Neural cell (in vitro differentiated cells): ENCODE results near the gene TMEM179B. TPM values are rescaled to one million over a fixed set of nuclear protein-coding genes. Genes with fewer than 3 reads are reported as not detected.

Experiments used
- H2AFZ ChIP-seq: fragments of 200-600, 300-800 bp; sonication (generic), shearing (Covaris generic); 2 replicates; pipeline ENCODE4 v1.6.0; 2014; ENCODE audit warnings: low read depth, mild to moderate bottlenecking, antibody characterized with exemption, low read length, moderate library complexity
- H3F3A ChIP-seq: fragments of 200-600 bp; shearing (Covaris generic); 2 replicates; pipeline ENCODE4 v1.6.1; 2016; ENCODE audit warnings: mild to moderate bottlenecking, moderate library complexity, mixed read lengths, antibody characterized with exemption, low read length; ENCODE audit not compliant: insufficient read depth, poor library complexity, severe bottlenecking
- H3K27ac ChIP-seq: fragments of 200-600, 300-800 bp; sonication (generic), shearing (Covaris generic); 2 replicates; pipeline ENCODE4 v1.5.1; 2014; ENCODE audit warnings: mild to moderate bottlenecking, low read length, moderate library complexity
- H3K27me3 ChIP-seq: fragments of 300-800, 200-600 bp; sonication (generic), shearing (Covaris generic); 2 replicates; pipeline ENCODE4 v1.6.0; 2014; ENCODE audit warnings: mild to moderate bottlenecking, low read depth, low read length, moderate library complexity; ENCODE audit not compliant: insufficient read depth
- H3K36me3 ChIP-seq: fragments of 300-800, 200-600 bp; sonication (generic), shearing (Covaris generic); 2 replicates; pipeline ENCODE4 v1.5.1; 2014; ENCODE audit warnings: mild to moderate bottlenecking, antibody characterized with exemption, low read length, moderate library complexity; ENCODE audit not compliant: insufficient read depth
- H3K4me2 ChIP-seq: fragments of 300-800, 200-600 bp; sonication (generic), shearing (Covaris generic); 2 replicates; pipeline ENCODE4 v1.6.0; 2014; ENCODE audit warnings: mild to moderate bottlenecking, low read length
- H3K4me3 ChIP-seq: fragments of 300-800, 200-600 bp; sonication (generic), shearing (Covaris generic); 2 replicates; pipeline ENCODE4 v1.5.1; 2014; ENCODE audit warnings: mild to moderate bottlenecking, low read length, moderate library complexity
- H3K79me2 ChIP-seq: fragments of 200-600 bp; shearing (Covaris generic); replicated peaks from 2 replicates; pipeline ENCODE4 v1.6.0; 2014; ENCODE audit warnings: mild to moderate bottlenecking, low read length, moderate library complexity; ENCODE audit not compliant: insufficient read depth
- H3K9ac ChIP-seq: fragments of 300-800, 200-600 bp; sonication (generic), shearing (Covaris generic); 2 replicates; pipeline ENCODE4 v1.6.1; 2016; ENCODE audit warnings: mild to moderate bottlenecking, low read length, mixed read lengths
- H3K9me2 ChIP-seq: fragments of 200-600 bp; shearing (Covaris generic); 2 replicates; pipeline ENCODE4 v1.6.1; 2016; ENCODE audit warnings: mild to moderate bottlenecking, low read length, mixed read lengths; ENCODE audit not compliant: insufficient read depth
- H3K9me3 ChIP-seq: fragments of 200-600, 300-800 bp; sonication (generic), shearing (Covaris generic); 2 replicates; pipeline ENCODE4 v1.6.1; 2016; ENCODE audit warnings: mild to moderate bottlenecking, mixed run types, low read length, moderate library complexity, mixed read lengths
- H4K20me1 ChIP-seq: fragments of 200-600 bp; shearing (Covaris generic); 2 replicates; pipeline ENCODE4 v1.6.1; 2016; ENCODE audit warnings: mild to moderate bottlenecking, mixed run types; ENCODE audit not compliant: insufficient read depth
- EP300 ChIP-seq: fragments of 450-650 bp; conservative IDR thresholded peaks from 2 replicates; pipeline ENCODE4 v1.6.1; 2014; ENCODE audit warnings: antibody characterized with exemption, mild to moderate bottlenecking, moderate library complexity; ENCODE audit not compliant: poor library complexity, severe bottlenecking
- EZH2 ChIP-seq: fragments of 200-600, 300-800 bp; shearing (Covaris generic), sonication (generic); IDR thresholded peaks from 2 replicates; pipeline ENCODE4 v1.6.1; 2014; ENCODE audit warnings: antibody characterized with exemption, low read length, borderline replicate concordance, mild to moderate bottlenecking; ENCODE audit not compliant: insufficient read depth, poor library complexity, severe bottlenecking
- MXI1 ChIP-seq: fragments of 450-650 bp; conservative IDR thresholded peaks from 2 replicates; pipeline ENCODE4 v1.6.1; 2014; ENCODE audit warnings: antibody characterized with exemption, mild to moderate bottlenecking; ENCODE audit not compliant: poor library complexity, severe bottlenecking
- POLR2AphosphoS5 ChIP-seq: IDR thresholded peaks from 2 replicates; pipeline ENCODE4 v1.6.1; 2012
- RAD21 ChIP-seq: fragments of 450-650 bp; conservative IDR thresholded peaks from 2 replicates; pipeline ENCODE4 v1.6.1; 2014; ENCODE audit warnings: antibody characterized with exemption, mild to moderate bottlenecking, moderate library complexity
- SMC3 ChIP-seq: fragments of 450-650 bp; conservative IDR thresholded peaks from 2 replicates; pipeline ENCODE4 v1.6.1; 2014; ENCODE audit warnings: antibody characterized with exemption, mild to moderate bottlenecking, moderate library complexity; ENCODE audit not compliant: poor library complexity
- TAF1 ChIP-seq: IDR thresholded peaks from 2 replicates; pipeline ENCODE4 v1.6.1; 2012; ENCODE audit warnings: low read depth
- polyA plus RNA-seq: library from polyadenylated mRNA; depleted of rRNA; stranded (reverse); fragments of >200 nt; gene quantifications from 2 replicates; pipeline ENCODE4 v1.2.3, GENCODE V29; 2014
- TF ChIP-seq, protein P1 (sequence below): fragments of 450-650 bp; IDR thresholded peaks from 2 replicates; pipeline ENCODE4 v1.5.1; 2014; ENCODE audit warnings: antibody characterized with exemption, mild to moderate bottlenecking, moderate library complexity; ENCODE audit not compliant: poor library complexity, severe bottlenecking
- TF ChIP-seq, protein P2 (sequence below): IDR thresholded peaks from 2 replicates; pipeline ENCODE4 v1.6.1; 2012; ENCODE audit warnings: borderline replicate concordance

TMEM179B gene
- polyA plus RNA-seq, 1 donor from 2014 or later = 24.5 TPM

DNA sequence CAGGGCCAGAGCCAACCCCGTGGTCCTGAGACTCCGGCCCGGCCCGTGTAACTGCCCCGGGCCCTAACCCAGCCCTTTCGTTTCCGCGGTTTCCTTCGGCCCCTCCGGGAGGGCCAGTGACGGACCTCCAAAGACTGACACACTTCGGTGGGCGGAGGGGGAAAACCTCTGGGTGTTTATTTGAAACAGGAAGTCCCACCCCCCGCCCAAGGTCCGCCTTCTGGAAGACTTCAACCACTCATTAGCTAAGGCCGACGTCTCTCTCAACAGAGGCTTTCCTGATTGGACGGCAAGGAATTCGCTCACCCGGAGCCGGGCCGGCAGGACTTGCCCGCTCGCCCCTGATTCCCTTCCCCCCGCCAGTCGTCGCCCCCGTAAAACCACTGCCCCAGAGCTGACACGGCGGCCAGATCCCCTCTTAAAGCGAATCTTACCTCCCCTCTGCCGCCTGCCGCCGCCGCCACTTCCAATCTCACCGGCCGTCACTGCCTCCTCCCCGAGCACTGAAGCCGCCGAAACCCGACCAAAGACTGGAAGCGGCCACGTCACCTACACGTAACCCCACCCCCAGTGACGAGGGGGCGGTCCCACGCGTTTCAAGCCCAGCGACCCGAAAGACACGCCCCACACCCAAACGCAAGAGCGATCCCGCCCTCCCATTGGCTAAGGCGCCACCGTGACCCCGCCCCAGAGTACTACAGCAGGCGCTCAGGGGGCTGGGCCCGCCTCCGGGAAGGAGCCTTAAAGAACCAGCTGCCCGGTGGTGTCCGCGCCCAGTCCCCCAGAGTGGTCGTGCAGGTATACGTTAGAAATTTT lies 44.5 kb downstream of the TMEM179B start, which contains the start of gene STX5:
STX5 (minus strand) TSS at position 532 of the 816 bp plus-strand sequence. CDS start 808 bp downstream, outside the sequence.
- no peaks in the 10 kb centered on the region for H3K27me3 ChIP-seq
- peak within 1 kb of the TSS; percentile 91 for H3K27ac ChIP-seq
- peaks cover 32% of the 10 kb centered on the region for H3K79me2 ChIP-seq
- no peaks in the 10 kb centered on the region for H3K9me2 ChIP-seq
- H3K4me2 ChIP-seq = peak within 1 kb of the TSS; percentile 80
- TF ChIP-seq POLR2AphosphoS5 (peak; percentile 98), MXI1 (peak; percentile 64), EP300 (peak; percentile 58), RAD21 (peak; percentile 6), TAF1 (peak; percentile 97), EZH2 (no peak), SMC3 (peak; percentile 30)
- TF ChIP-seq, protein P1, sequence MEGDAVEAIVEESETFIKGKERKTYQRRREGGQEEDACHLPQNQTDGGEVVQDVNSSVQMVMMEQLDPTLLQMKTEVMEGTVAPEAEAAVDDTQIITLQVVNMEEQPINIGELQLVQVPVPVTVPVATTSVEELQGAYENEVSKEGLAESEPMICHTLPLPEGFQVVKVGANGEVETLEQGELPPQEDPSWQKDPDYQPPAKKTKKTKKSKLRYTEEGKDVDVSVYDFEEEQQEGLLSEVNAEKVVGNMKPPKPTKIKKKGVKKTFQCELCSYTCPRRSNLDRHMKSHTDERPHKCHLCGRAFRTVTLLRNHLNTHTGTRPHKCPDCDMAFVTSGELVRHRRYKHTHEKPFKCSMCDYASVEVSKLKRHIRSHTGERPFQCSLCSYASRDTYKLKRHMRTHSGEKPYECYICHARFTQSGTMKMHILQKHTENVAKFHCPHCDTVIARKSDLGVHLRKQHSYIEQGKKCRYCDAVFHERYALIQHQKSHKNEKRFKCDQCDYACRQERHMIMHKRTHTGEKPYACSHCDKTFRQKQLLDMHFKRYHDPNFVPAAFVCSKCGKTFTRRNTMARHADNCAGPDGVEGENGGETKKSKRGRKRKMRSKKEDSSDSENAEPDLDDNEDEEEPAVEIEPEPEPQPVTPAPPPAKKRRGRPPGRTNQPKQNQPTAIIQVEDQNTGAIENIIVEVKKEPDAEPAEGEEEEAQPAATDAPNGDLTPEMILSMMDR = no peak
- TF ChIP-seq, protein P2, sequence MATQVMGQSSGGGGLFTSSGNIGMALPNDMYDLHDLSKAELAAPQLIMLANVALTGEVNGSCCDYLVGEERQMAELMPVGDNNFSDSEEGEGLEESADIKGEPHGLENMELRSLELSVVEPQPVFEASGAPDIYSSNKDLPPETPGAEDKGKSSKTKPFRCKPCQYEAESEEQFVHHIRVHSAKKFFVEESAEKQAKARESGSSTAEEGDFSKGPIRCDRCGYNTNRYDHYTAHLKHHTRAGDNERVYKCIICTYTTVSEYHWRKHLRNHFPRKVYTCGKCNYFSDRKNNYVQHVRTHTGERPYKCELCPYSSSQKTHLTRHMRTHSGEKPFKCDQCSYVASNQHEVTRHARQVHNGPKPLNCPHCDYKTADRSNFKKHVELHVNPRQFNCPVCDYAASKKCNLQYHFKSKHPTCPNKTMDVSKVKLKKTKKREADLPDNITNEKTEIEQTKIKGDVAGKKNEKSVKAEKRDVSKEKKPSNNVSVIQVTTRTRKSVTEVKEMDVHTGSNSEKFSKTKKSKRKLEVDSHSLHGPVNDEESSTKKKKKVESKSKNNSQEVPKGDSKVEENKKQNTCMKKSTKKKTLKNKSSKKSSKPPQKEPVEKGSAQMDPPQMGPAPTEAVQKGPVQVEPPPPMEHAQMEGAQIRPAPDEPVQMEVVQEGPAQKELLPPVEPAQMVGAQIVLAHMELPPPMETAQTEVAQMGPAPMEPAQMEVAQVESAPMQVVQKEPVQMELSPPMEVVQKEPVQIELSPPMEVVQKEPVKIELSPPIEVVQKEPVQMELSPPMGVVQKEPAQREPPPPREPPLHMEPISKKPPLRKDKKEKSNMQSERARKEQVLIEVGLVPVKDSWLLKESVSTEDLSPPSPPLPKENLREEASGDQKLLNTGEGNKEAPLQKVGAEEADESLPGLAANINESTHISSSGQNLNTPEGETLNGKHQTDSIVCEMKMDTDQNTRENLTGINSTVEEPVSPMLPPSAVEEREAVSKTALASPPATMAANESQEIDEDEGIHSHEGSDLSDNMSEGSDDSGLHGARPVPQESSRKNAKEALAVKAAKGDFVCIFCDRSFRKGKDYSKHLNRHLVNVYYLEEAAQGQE = peak; percentile 94
- no peaks in the 10 kb centered on the region for H3F3A ChIP-seq
- no peaks in the 10 kb centered on the region for H3K36me3 ChIP-seq
- no peaks in the 10 kb centered on the region for H3K9me3 ChIP-seq
- H4K20me1 ChIP-seq = no peaks in the 10 kb centered on the region
- peak within 1 kb of the TSS; percentile 98 for H3K4me3 ChIP-seq
- H2AFZ ChIP-seq = peak within 1 kb of the TSS; percentile 49
- H3K9ac ChIP-seq = peak within 1 kb of the TSS; percentile 95

DNA sequence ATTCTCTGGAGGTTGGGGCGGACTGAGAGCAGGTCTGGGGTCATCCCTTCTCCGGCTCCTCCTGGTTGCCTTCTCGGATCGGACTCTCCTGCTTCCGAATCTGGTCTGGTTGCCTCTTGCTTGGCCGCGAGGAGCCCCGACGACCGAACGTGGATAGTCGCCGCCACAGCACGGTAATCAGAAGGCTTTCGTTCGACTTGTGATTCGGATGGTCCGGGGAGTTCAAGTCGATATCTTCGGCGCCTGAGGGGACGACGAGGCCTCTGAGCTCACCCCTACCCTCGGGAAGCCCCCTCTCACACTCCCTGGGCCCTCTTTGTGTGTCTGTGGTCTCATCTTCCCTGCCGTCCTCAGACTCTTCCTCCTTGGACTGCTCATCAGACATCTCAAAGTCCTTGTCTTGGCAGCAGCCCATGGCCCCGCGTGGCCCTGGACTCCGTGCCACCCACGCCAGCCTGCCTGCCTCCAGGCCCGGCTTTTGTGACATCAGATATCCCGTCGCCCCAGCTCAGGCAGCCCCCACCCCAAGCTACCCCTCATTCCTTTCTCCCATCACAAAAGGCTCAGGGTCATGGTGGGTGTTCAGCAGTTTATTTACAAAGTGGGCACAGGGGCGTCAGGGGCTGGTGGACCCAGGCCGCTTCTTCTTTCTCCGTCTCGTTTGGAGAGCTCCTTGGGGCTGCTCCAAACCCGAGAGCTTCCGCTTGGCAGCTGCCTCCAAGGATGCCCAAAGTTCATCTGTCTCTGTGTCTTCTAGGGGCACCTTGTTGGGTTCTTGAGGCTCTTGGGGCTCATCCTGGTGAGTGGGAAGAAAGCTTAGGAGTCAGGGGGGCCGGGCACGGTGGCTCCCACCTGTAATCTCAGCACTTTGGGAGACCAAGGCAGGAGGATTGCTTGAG lies 45.4 kb downstream of the TMEM179B start, which contains the start of gene TEX54:
TEX54 (minus strand) TSS at position 506 of the 899 bp plus-strand sequence.
- H3K36me3 ChIP-seq = no peaks in the 10 kb centered on the region
- H3K4me3 ChIP-seq = peak within 1 kb of the TSS; percentile 98
- H3K79me2 ChIP-seq = peaks cover 34% of the 10 kb centered on the region
- H3F3A ChIP-seq = no peaks in the 10 kb centered on the region
- H3K27ac ChIP-seq = peak within 1 kb of the TSS; percentile 91
- H3K9me3 ChIP-seq = no peaks in the 10 kb centered on the region
- H3K4me2 ChIP-seq = peak within 1 kb of the TSS; percentile 80
- H2AFZ ChIP-seq = peak within 1 kb of the TSS; percentile 49
- H3K9me2 ChIP-seq = no peaks in the 10 kb centered on the region
- H3K27me3 ChIP-seq = no peaks in the 10 kb centered on the region
- H4K20me1 ChIP-seq = no peaks in the 10 kb centered on the region
- TF ChIP-seq POLR2AphosphoS5 = no peak
- TF ChIP-seq MXI1 = peak; percentile 72
- TF ChIP-seq EZH2 = no peak
- TF ChIP-seq, protein P1 = no peak
- TF ChIP-seq RAD21 = peak; percentile 31
- H3K9ac ChIP-seq = peak within 1 kb of the TSS; percentile 95
